Measurements from ENCODE around the gene PARN. TPM values are rescaled to one million over a fixed set of nuclear protein-coding genes. Genes with fewer than 3 reads are reported as not detected.
A peak's percentile ranks its signal among the peaks of the same experiment; 100 is the strongest.
"Not testable (repeated sequence)": the region's sequence is repeated elsewhere in the genome, so short reads cannot be mapped to it uniquely, and the experiment has no call there.

The PARN gene
- total RNA-seq, 1 donor from 2014 or later = 25.2 TPM

DNA sequence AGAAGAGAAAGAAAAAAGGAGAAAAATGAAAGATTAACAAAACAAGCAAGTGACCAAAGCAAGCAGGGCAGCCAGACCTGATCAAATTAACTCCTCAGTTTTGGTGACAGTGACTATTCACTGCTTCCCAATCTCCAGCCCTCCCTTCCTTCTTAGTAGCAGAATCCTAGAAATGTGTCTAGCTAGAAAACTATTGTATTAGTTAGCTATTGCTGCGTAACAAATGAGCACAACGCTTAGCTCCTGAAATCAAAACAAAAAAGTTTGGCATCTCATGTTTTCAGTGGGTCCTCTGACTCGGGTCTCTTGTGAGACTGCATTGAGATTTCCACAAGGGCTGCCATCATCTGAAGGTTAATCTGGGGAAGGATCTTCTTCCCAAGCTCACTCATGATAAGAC lies 213.9 kb downstream of the PARN start:
- Mint-ChIP-seq H3K27me3 (ENCODE audit: unreplicated experiment) (peaks cover 9% of the 10 kb centered on the region), H3K4me3 (ENCODE audit: unreplicated experiment) (no peak overlapping the region), H3K9me3 (ENCODE audit: unreplicated experiment) (no peaks in the 10 kb centered on the region), H3K4me1 (ENCODE audit: unreplicated experiment) (peaks cover 11% of the 10 kb centered on the region), H3K36me3 (ENCODE audit: low read depth, unreplicated experiment) (peaks cover 21% of the 10 kb centered on the region), H3K27ac (ENCODE audit: unreplicated experiment) (no peak overlapping the region)
- DNase-seq (ENCODE audit: low spot score) = no peak
- TF ChIP-seq, protein P1, sequence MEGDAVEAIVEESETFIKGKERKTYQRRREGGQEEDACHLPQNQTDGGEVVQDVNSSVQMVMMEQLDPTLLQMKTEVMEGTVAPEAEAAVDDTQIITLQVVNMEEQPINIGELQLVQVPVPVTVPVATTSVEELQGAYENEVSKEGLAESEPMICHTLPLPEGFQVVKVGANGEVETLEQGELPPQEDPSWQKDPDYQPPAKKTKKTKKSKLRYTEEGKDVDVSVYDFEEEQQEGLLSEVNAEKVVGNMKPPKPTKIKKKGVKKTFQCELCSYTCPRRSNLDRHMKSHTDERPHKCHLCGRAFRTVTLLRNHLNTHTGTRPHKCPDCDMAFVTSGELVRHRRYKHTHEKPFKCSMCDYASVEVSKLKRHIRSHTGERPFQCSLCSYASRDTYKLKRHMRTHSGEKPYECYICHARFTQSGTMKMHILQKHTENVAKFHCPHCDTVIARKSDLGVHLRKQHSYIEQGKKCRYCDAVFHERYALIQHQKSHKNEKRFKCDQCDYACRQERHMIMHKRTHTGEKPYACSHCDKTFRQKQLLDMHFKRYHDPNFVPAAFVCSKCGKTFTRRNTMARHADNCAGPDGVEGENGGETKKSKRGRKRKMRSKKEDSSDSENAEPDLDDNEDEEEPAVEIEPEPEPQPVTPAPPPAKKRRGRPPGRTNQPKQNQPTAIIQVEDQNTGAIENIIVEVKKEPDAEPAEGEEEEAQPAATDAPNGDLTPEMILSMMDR (IDR thresholded peaks at IDR 0.05; ENCODE audit: unreplicated experiment) = no peak

GRCh38 chr16:14415291-14415690 lies 214.8 kb downstream of the PARN start:
- Mint-ChIP-seq H3K36me3 (ENCODE audit: low read depth, unreplicated experiment) (peaks cover 17% of the 10 kb centered on the region), H3K4me1 (ENCODE audit: unreplicated experiment) (peaks cover 9% of the 10 kb centered on the region), H3K9me3 (ENCODE audit: unreplicated experiment) (no peaks in the 10 kb centered on the region), H3K27me3 (ENCODE audit: unreplicated experiment) (peaks cover 8% of the 10 kb centered on the region), H3K27ac (ENCODE audit: unreplicated experiment) (no peak overlapping the region), H3K4me3 (ENCODE audit: unreplicated experiment) (no peak overlapping the region)
- TF ChIP-seq, protein P1 (IDR thresholded peaks at IDR 0.05; ENCODE audit: unreplicated experiment) = no peak
- DNase-seq (ENCODE audit: low spot score) = no peak

- H3K4me3 Mint-ChIP-seq (ENCODE audit: unreplicated experiment) = no peak overlapping the region
- peaks cover 3% of the 10 kb centered on the region for H3K27me3 Mint-ChIP-seq (ENCODE audit: unreplicated experiment)
- TF ChIP-seq, protein P1 (IDR thresholded peaks at IDR 0.05; ENCODE audit: unreplicated experiment) = no peak
- no peak overlapping the region for H3K27ac Mint-ChIP-seq (ENCODE audit: unreplicated experiment)
- H3K9me3 Mint-ChIP-seq (ENCODE audit: unreplicated experiment) = no peaks in the 10 kb centered on the region
- H3K36me3 Mint-ChIP-seq (ENCODE audit: low read depth, unreplicated experiment) = no peaks in the 10 kb centered on the region
- no peaks in the 10 kb centered on the region for H3K4me1 Mint-ChIP-seq (ENCODE audit: unreplicated experiment)
- DNase-seq (ENCODE audit: low spot score) = no peak
Observed at GRCh38 chr16:14409563-14409962, 220.5 kb downstream of the PARN start.

- H3K4me3 Mint-ChIP-seq (ENCODE audit: unreplicated experiment) = no peak overlapping the region
- peaks cover 4% of the 10 kb centered on the region for H3K27me3 Mint-ChIP-seq (ENCODE audit: unreplicated experiment)
- DNase-seq (ENCODE audit: low spot score) = no peak
- H3K27ac Mint-ChIP-seq (ENCODE audit: unreplicated experiment) = no peak overlapping the region
- no peaks in the 10 kb centered on the region for H3K4me1 Mint-ChIP-seq (ENCODE audit: unreplicated experiment)
- no peaks in the 10 kb centered on the region for H3K36me3 Mint-ChIP-seq (ENCODE audit: low read depth, unreplicated experiment)
- TF ChIP-seq, protein P1 (IDR thresholded peaks at IDR 0.05; ENCODE audit: unreplicated experiment) = no peak
- no peaks in the 10 kb centered on the region for H3K9me3 Mint-ChIP-seq (ENCODE audit: unreplicated experiment)
Observed at GRCh38 chr16:14407786-14408399, 222.2 kb downstream of the PARN start.

- no peaks in the 10 kb centered on the region for H3K9me3 Mint-ChIP-seq (ENCODE audit: unreplicated experiment)
- H3K36me3 Mint-ChIP-seq (ENCODE audit: low read depth, unreplicated experiment) = no peaks in the 10 kb centered on the region
- no peak overlapping the region for H3K27ac Mint-ChIP-seq (ENCODE audit: unreplicated experiment)
- peaks cover 6% of the 10 kb centered on the region for H3K27me3 Mint-ChIP-seq (ENCODE audit: unreplicated experiment)
- H3K4me3 Mint-ChIP-seq (ENCODE audit: unreplicated experiment) = no peak overlapping the region
- no peaks in the 10 kb centered on the region for H3K4me1 Mint-ChIP-seq (ENCODE audit: unreplicated experiment)
- TF ChIP-seq, protein P1 (IDR thresholded peaks at IDR 0.05; ENCODE audit: unreplicated experiment) = no peak
- peak; percentile 45 for DNase-seq (ENCODE audit: low spot score)
Observed at GRCh38 chr16:14405611-14406537, 224.2 kb downstream of the PARN start.

DNA sequence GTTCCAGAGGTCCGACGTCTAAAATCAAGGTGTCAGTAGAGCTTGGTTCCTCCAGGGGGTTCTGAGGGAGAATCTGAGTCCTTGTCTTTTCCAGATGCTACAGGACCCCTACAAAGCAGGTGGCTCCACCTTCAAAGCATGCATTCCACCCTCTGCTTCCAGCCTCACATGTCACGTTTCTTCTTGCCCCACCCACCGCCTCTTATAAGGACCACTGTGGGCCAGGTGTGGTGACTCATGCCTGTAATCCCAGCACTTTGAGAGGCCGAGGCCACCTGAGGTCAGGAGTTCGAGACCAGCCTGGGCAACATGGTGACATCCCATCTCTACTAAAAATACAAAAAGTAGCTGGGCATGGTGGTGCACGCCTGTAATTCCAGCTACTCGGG lies 227.1 kb downstream of the PARN start:
- DNase-seq (ENCODE audit: low spot score); H3K27ac Mint-ChIP-seq (ENCODE audit: unreplicated experiment); H3K4me3 Mint-ChIP-seq (ENCODE audit: unreplicated experiment); H3K9me3 Mint-ChIP-seq (ENCODE audit: unreplicated experiment); H3K27me3 Mint-ChIP-seq (ENCODE audit: unreplicated experiment); H3K4me1 Mint-ChIP-seq (ENCODE audit: unreplicated experiment); H3K36me3 Mint-ChIP-seq (ENCODE audit: low read depth, unreplicated experiment): not testable (repeated sequence)

Measured in endothelial cell (in vitro differentiated cells).